Right cardiac atrium (tissue), 5 donors: ENCODE data around the gene PTPRN2. TPM values are rescaled to one million over a fixed set of nuclear protein-coding genes. Genes with fewer than 3 reads are reported as not detected.
"Not testable (repeated sequence)": the region's sequence is repeated elsewhere in the genome, so short reads cannot be mapped to it uniquely, and the experiment has no call there.

ENCODE experiments used
- ATAC-seq, 2 donors: fragments of 200-7000 bp; cut with Tn5 transposase; one replicate each; pipeline versions ENCODE4 v1.8.0 to v1.9.1; 2020; ENCODE audit warnings: moderate library complexity in 2 of 2, mild to moderate bottlenecking in 1 of 2
- DNase-seq, 3 donors: peaks; one replicate each; pipeline ENCODE4 v3.0.0-alpha.2; 2020
- H3K27ac ChIP-seq: one replicate; pipeline ENCODE4 v1.5.1; 2013; ENCODE audit warnings: mild to moderate bottlenecking, low read length, control low read depth, moderate library complexity
- H3K27me3 ChIP-seq: one replicate; pipeline ENCODE4 v1.6.1; 2013; ENCODE audit not compliant: control insufficient read depth, insufficient read depth
- H3K4me1 ChIP-seq: one replicate; pipeline ENCODE4 v1.6.1; 2013; ENCODE audit warnings: low read length; ENCODE audit not compliant: control insufficient read depth, insufficient read depth
- H3K4me3 ChIP-seq: one replicate; pipeline ENCODE4 v1.5.1; 2013; ENCODE audit warnings: low read length, control low read depth
- H3K9me3 ChIP-seq: one replicate; pipeline ENCODE4 v1.6.1; 2013; ENCODE audit warnings: low read length; ENCODE audit not compliant: control insufficient read depth
- WGBS: extraction: QIAGEN DNeasy Blood & Tissue Kit; methylation state at CpG from one replicate; pipeline ENCODE4 v1.1.7; 2013; 5-methylcytosine and 5-hydroxymethylcytosine counted together
- intact Hi-C, 4 donors: fragments of 100-400 bp; cut with DNase I; formaldehyde crosslinking; loops; one replicate each; pipeline versions ENCODE4 v1.11.0 to v1.14.0; 2022 to 2023
- polyA plus RNA-seq: library from polyadenylated mRNA; stranded (reverse); fragments of 200-250 nt; gene quantifications from one replicate; pipeline ENCODE4 v1.2.3, GENCODE V29; 2013
- total RNA-seq, 4 donors: library from RNA; stranded (reverse); fragmentation: NEBNext Ultra II Directional; extraction: Animal tissue kit (Norgen Biotek cat#: 25700); gene quantifications; one replicate each; pipeline ENCODE4 v1.2.1, GENCODE V29; 2021
- donor health status: healthy with polysubstance abuse.
- donor health status: DM: no; HTN: yes; CAD: no.
- donor health status: DM: no; HTN: no; CAD: no.
- donor health status: DM: no; HTN: yes; CAD: no; lungs with severe emphysema.
- donor health status: DM: yes; HTN: yes; CAD: no.

The PTPRN2 gene
- total and polyA plus RNA-seq, 5 donors: 1.5 to 3.9 (median 1.9) TPM

DNA sequence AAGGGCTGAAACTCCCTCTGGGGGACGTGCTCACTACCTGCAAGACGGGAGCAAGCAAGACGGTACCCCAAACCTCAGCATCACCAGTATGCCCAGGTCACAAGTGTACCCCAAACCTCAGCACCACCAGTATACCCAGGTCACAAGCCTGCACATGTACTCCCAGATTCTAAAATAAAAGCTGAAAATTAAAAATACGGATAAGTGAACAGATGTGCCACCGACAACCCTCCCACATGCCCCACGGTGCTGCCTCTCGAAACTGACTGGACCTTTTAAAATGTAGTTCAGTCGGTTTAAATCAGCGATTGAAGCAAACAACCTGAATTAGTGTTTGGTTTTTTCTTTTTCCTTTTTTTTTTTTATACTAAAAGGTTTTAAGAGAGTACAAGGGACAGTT lies 684.3 kb downstream of the PTPRN2 start:
- H3K27me3 ChIP-seq: no peaks in the 10 kb centered on the region
- no peaks in the 10 kb centered on the region for H3K9me3 ChIP-seq
- no peak overlapping the region for H3K4me3 ChIP-seq
- 87% methylated on average over 9 of the region's 9 CpGs for WGBS
- intact Hi-C loops: no loop called here
- no peak for DNase-seq
- H3K4me1 ChIP-seq: no peaks in the 10 kb centered on the region
- no peak for ATAC-seq
- no peak overlapping the region for H3K27ac ChIP-seq

DNA sequence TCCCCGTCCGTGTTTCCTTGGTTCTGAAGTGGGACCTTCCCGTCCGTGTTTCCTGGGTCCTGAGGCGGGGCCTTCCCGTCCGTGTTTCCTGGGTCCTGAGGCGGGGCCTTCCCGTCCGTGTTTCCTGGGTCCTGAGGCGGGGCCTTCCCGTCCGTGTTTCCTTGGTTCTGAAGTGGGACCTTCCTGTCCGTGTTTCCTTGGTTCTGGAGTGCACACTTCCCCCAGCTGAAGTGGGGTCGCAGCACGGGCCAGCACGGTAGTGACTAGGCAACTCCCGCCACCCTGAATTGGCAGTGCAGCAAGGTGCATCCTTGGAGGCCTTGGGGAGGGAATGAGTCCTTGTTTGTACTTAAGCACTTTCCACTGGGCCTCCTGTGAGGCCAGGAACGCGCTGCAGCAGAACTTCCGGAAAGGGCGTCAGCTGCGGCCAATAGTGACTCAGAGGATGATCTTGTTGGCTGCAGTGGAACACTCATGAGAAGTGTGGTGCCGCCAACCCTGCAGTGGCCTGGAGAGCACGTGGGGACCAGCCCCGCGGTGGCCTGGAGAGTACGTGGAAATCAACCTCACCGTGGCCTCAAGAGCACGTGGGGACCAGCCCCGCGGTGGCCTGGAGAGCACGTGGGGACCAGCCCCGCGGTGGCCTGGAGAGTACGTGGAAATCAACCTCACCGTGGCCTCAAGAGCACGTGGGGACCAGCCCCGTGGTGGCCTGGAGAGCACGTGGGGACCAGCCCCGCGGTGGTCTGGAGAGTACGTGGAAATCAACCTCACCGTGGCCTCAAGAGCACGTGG lies 685.6 kb downstream of the PTPRN2 start:
- intact Hi-C loops, H3K9me3 ChIP-seq, H3K27me3 ChIP-seq, H3K4me1 ChIP-seq, ATAC-seq, DNase-seq, H3K27ac ChIP-seq, H3K4me3 ChIP-seq: not testable (repeated sequence)
- WGBS: 93% methylated on average over 42 of the region's 45 CpGs

DNA sequence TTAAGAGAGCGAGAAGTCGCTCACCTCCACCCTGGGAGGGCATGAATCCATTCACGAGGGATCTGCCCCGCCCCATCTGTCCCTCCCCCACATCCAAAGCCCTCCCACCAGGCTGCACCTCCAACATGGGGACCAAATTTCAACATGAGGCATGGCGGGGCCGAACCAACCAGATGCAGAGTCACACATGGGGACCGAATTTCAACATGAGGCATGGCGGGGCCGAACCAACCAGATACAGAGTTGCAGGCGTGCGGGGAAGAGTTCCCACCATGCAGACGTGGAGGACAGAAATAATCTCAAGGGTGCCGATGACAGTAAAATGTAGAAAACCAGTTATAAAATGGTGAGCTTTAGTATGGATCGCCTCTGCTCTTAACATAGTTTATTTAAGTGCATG lies 686.5 kb downstream of the PTPRN2 start:
- intact Hi-C loops: no loop called here
- 86% methylated on average over 14 of the region's 14 CpGs for WGBS
- Histone ChIP-seq H3K27ac (no peak overlapping the region), H3K27me3 (no peaks in the 10 kb centered on the region), H3K9me3 (no peaks in the 10 kb centered on the region), H3K4me1 (no peaks in the 10 kb centered on the region), H3K4me3 (no peak overlapping the region)
- no peak for DNase-seq
- ATAC-seq: no peak

DNA sequence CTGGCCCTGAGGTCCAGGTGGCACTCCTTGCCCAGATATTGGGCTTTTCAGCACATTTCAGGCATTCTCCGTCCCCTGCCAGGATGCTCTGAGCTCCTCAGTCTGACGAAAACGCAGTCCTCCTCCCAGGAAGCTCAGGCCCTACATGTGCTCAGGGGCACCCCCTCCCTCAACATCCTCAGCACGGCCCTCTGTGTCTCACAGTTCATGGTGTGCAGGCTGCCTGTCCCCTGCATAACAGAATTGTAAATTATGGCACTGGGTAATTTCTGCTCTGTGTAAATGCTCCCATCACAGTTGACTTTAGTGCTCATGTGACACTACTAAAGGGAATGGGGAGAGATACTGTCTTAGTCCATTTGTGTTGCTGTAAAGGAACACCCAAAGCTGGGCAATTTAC lies 687.1 kb downstream of the PTPRN2 start:
- Histone ChIP-seq H3K4me3 (no peak overlapping the region), H3K27ac (no peak overlapping the region), H3K27me3 (no peaks in the 10 kb centered on the region), H3K4me1 (no peaks in the 10 kb centered on the region), H3K9me3 (no peaks in the 10 kb centered on the region)
- ATAC-seq (no peak), DNase-seq (no peak)
- 75% methylated on average over 4 of the region's 4 CpGs for WGBS
- intact Hi-C loops: no loop called here

DNA sequence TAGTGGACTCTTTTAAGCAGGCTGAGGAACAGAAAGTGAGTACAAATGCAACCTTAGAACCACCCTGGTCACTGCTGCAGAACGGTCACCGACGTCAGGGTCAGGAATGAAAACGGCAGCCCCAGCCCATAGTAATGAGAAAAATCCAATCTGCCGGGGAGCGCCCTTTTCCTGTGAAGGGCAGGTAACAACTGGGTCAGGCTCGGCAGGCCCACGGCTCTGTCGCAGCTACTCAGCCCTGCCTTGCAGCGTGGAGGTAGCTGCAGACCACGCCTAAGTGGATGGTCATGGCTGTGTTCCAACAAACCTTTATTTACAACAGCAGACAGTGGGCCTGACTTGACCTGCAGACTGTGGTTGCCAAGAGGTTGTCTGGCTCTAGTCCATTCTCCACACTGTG lies 687.6 kb downstream of the PTPRN2 start:
- no peaks in the 10 kb centered on the region for H3K4me1 ChIP-seq
- intact Hi-C loops: no loop called here
- no peaks in the 10 kb centered on the region for H3K27me3 ChIP-seq
- no peaks in the 10 kb centered on the region for H3K9me3 ChIP-seq
- 60% methylated on average over 11 of the region's 11 CpGs for WGBS
- DNase-seq (no peak), ATAC-seq (no peak)
- no peak overlapping the region for H3K4me3 ChIP-seq
- H3K27ac ChIP-seq: no peak overlapping the region

DNA sequence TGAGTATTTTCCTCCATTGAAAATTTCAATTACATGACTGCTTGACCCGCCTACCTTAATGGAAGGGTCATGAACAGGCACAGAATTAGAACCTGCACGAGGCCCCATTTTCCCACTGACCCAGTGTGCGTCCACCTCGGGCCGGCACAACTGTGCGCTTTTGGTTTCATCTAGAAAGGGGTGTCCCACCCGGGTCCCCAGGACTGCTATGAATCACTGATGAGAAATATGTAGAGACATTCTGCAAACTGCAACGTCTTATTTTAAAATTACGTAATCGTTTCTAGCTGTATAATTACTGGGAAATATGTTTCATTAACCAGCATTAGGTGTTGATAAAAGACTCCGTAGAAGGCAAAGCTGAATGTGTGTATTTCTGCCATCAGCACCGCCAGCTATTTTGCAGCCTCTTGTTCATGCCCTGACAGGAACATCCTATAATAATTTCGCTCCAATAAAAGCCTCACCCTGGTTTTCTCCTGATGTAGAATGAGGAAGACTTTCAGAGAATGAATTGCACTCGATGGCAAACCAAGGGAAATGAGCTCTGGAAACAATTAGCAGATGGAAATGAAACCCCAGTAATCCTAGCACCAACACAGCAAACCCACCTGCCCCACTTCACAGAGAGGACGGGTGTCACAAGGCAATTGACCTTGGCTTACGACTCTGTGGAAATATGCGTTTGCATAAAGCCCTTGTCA lies 688.7 kb downstream of the PTPRN2 start:
- intact Hi-C loops: no loop called here
- Histone ChIP-seq H3K9me3 (no peaks in the 10 kb centered on the region), H3K27ac (no peak overlapping the region)

DNA sequence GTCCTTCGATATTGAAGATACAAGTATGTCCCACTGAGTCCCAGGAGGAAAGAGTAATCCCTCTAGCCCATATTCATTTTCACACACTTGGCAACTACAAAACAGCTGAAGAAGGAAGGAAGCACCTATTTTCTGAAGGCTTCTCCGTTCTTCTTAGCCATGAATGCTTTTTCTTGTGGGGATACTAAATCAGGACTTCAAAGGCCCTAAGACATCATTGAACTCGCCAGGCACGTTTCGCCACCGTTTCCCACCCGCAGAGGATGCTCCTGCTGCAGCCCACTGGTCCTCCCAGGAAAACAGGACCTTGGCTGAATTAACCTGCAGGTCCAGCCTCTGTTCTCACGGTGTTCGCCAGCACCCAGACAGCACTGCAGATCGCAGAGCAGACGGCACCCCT lies 689.4 kb downstream of the PTPRN2 start:
- WGBS: 81% methylated on average over 11 of the region's 11 CpGs
- H3K27ac ChIP-seq: no peak overlapping the region
- no peak for DNase-seq
- H3K27me3 ChIP-seq: no peaks in the 10 kb centered on the region
- H3K4me1 ChIP-seq: no peaks in the 10 kb centered on the region
- no peak for ATAC-seq
- H3K4me3 ChIP-seq: no peak overlapping the region
- no peaks in the 10 kb centered on the region for H3K9me3 ChIP-seq
- intact Hi-C loops: no loop called here

More for the DNA sequence above, 688.7 kb downstream of the PTPRN2 start:
- H3K4me1 ChIP-seq: no peaks in the 10 kb centered on the region
- H3K27me3 ChIP-seq: no peaks in the 10 kb centered on the region
- H3K4me3 ChIP-seq: no peak overlapping the region
- DNase-seq (no peak), ATAC-seq (no peak)
- WGBS: 74% methylated on average over 17 of the region's 17 CpGs

DNA sequence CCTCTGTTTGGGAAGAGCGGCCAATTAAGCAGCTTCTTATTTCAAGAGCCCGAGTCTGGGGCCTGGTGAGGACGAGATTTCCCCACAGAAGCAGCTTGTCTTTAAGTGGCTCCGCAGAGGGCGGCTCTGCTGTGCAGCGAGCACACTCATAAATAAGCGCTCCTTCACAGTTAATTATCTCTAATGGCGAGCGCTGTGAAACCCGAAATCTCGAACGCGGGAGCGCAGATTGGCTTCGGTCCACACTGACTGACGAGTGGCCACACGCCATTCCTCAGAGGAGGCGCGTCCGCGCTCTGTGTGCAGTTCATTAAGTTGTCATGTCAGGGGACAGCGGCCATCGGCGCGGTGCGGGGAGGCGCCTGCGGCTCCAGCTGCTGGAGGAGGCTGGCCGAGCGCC lies 689.9 kb downstream of the PTPRN2 start:
- ATAC-seq: no peak
- no peak for DNase-seq
- Histone ChIP-seq H3K27ac (no peak overlapping the region), H3K4me1 (no peaks in the 10 kb centered on the region), H3K4me3 (no peak overlapping the region), H3K27me3 (no peaks in the 10 kb centered on the region), H3K9me3 (no peaks in the 10 kb centered on the region)
- 90% methylated on average over 30 of the region's 30 CpGs for WGBS
- intact Hi-C loops: no loop called here

DNA sequence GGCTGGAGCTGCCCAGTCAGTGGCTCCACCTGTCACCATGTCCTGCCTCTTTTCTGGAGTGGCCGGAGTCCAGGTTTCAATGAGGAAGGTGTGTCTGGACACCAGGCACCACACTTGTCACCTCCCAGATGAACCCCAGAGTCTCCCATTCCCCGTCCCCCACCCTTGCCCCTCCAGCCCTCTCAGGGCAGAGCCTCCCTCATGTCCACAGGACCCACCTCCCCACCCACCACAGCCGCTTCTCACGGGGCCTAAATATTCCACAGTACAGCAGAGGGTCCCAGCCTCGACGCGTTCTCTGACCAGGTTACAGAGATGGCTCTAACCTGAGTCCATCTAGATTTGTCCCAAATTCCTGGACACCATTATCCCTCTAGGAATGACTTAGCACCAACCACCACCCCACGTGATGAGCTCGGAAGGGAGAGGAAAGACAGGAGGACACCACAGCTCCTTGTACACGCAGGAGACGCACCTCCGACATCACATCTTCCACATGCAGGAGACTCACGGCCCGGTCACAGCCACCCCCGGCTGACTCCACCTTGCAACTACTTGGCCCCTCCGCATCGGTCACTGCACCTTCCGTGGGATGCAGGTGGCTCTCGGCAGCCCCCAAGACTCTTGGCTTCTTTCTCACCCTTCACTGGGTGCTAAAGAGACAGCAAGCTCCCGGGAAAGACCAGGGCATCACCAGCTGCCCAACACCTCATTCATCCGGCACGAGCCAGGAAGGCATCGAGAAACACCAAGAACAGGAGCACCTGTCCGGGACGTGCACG lies 690.7 kb downstream of the PTPRN2 start:
- H3K4me1 ChIP-seq: no peaks in the 10 kb centered on the region
- no peaks in the 10 kb centered on the region for H3K27me3 ChIP-seq
- H3K27ac ChIP-seq: no peak overlapping the region
- 89% methylated on average over 26 of the region's 26 CpGs for WGBS
- no peaks in the 10 kb centered on the region for H3K9me3 ChIP-seq
- intact Hi-C loops: no loop called here
- DNase-seq (no peak), ATAC-seq (no peak)
- H3K4me3 ChIP-seq: no peak overlapping the region

DNA sequence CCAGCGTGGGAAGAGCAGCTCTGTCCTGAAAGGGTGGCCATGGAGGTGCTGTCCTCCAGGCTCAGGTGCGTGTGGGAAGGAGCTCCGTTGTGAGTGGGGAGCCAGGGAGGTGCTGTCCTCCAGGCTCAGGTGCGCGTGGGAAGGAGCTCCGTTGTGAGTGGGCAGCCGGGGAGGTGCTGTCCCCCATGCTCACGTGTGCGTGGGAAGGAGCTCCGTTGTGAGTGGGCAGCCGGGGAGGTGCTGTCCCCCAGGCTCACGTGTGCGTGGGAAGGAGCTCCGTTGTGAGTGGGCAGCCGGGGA lies 691.3 kb downstream of the PTPRN2 start:
- H3K27ac ChIP-seq, ATAC-seq, intact Hi-C loops, H3K4me1 ChIP-seq, H3K9me3 ChIP-seq, H3K4me3 ChIP-seq, H3K27me3 ChIP-seq, DNase-seq: not testable (repeated sequence)
- WGBS: 89% methylated on average over 15 of the region's 15 CpGs
